Epidermal melanocyte (primary cell): ENCODE data around the gene ZNF615.
"Not testable (repeated sequence)": the region's sequence is repeated elsewhere in the genome, so short reads cannot be mapped to it uniquely, and the experiment has no call there.

Experiments used
- DNase-seq: peaks from one replicate; pipeline ENCODE4 v3.0.0; 2011; ENCODE audit warnings: low spot score; ENCODE audit not compliant: insufficient read length

Gene ZNF615

GRCh38 chr19:52007806-52008557, at the start of gene ZNF615:
ZNF615 (minus strand) TSS chr19:52008211; CDS start chr19:52003711, 4,500 bp downstream.
- DNase-seq = peak; percentile 58

DNA sequence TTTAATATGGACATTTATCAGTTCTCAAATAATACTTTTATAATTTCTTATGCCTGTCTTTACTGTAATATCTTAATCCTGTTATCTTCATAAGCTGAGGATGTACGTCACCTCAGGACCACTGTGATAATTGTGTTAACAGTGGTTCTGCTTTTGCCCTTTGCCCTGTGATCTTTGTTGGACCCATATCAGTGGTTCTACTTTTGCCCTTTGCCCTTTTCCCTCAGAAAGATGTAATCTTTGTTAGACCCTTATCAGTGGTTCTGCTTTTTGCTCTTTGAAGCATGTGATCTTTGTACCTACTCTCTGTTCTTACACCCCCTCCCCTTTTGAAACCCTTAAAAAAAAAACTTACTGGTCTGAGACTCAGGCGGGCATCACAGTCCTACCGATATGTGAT, 48.5 kb upstream of the ZNF615 start:
- not testable (repeated sequence) for DNase-seq

GRCh38 chr19:52051736-52052135, 43.7 kb upstream of the ZNF615 start:
- DNase-seq = not testable (repeated sequence)

- peak; percentile 79 for DNase-seq
Measured at GRCh38 chr19:52048555-52049501, 40.8 kb upstream of the ZNF615 start, which contains the start of gene ZNF432. ZNF432 (minus strand) TSS chr19:52048838; CDS start chr19:52046868, 1,970 bp downstream.

DNA sequence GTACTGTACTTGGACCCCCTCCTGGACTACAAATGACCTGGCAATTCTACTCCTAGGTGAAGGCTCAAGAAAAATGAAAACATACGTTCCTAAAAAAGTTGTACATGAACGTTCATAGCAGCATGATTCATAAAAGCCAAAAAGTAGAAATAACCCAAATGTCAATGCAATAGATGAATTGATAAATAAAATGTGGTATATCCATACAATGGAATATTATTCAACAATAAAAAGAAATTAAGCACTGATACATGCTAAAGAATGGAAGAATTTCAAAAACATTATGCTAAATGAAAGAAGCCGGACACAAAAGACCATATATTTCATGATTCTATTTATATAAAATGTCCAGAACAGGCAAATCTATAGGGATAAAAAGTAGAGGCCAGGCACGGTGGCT, 31.2 kb upstream of the ZNF615 start:
- DNase-seq = no peak

- DNase-seq = no peak
Measured at GRCh38 chr19:52034051-52034728, 26.2 kb upstream of the ZNF615 start.

- DNase-seq = peak; percentile 23
Measured at GRCh38 chr19:52028780-52029123, 20.7 kb upstream of the ZNF615 start.

GRCh38 chr19:52028027-52028779, 20.2 kb upstream of the ZNF615 start, which contains the start of gene ZNF614:
ZNF614 (minus strand) TSS chr19:52028379; CDS start chr19:52025745, 2,634 bp downstream.
- peak; percentile 82 for DNase-seq

GRCh38 chr19:52026255-52026990, 18.4 kb upstream of the ZNF615 start:
- DNase-seq = not testable (repeated sequence)

GRCh38 chr19:52024478-52024877, 16.5 kb upstream of the ZNF615 start:
- DNase-seq = not testable (repeated sequence)

GRCh38 chr19:52022193-52022592, 14.2 kb upstream of the ZNF615 start:
- DNase-seq = no peak

- DNase-seq = no peak
Measured at GRCh38 chr19:52020506-52020905, 12.5 kb upstream of the ZNF615 start.

DNA sequence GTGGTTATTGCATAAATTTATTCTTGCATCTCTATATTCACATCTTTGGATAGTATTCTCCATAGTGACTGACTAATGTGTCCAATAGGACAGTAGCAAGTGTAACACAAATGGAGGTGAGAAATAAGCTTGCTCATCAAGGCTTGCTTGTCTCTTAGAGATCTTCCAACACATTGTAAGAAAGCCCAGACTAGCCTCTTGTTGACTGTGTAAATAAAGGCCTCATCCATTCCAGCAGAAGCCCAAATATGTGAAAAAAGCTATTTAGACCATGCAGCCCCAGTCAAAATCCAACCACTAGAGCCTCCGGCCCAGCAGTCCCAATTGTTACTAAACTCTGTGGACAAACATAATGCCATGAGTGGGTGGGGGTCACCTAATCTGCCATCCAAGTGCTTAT, 2.7 kb upstream of the ZNF615 start:
- no peak for DNase-seq

- DNase-seq = no peak
Measured at GRCh38 chr19:52007451-52007805, 583 bp downstream of the ZNF615 start.

DNA sequence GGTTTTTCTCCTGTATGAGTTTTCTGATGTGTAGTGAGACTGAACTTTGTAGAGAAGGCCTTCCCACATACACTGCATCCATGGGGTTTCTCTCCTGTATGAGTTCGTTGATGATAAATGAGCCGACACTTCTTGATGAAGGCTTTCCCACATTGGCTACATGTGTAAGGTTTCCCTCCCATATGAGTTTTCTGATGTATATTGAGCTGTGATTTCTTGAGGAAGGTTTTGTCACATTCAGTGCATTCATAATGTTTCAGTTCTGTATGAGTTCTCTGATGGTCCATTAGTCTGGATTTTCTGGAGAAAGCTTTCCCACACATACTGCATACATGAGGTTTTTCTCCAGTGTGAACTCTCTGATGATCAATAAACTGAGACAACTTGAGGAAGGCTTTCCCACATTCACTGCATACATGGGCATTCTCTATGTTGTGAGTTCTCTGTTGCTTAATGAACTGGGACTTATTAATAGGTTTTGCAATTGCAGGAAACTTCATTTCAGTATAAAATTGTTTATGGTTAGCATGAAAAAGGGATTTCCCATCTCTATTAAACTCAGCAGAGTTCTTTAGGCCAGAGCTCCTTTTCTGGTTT, 13.9 kb downstream of the ZNF615 start:
- no peak for DNase-seq

DNA sequence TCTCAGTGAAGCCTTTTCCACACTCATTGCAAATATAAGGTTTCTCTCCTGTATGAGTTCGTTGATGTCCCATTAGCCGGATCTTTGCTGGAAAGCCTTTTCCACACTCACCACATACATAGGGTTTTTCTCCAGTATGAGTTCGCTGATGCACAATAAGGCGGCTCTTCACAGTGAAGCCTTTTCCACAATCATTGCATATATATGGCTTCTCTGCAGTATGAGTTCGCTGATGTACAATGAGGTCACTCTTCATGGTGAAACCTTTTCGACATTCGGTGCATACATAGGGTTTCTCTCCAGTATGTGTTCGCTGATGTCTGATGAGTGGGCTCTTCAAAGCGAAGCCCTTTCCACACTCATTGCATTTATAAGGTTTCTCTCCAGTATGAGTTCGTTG, 14.6 kb downstream of the ZNF615 start:
- no peak for DNase-seq

DNA sequence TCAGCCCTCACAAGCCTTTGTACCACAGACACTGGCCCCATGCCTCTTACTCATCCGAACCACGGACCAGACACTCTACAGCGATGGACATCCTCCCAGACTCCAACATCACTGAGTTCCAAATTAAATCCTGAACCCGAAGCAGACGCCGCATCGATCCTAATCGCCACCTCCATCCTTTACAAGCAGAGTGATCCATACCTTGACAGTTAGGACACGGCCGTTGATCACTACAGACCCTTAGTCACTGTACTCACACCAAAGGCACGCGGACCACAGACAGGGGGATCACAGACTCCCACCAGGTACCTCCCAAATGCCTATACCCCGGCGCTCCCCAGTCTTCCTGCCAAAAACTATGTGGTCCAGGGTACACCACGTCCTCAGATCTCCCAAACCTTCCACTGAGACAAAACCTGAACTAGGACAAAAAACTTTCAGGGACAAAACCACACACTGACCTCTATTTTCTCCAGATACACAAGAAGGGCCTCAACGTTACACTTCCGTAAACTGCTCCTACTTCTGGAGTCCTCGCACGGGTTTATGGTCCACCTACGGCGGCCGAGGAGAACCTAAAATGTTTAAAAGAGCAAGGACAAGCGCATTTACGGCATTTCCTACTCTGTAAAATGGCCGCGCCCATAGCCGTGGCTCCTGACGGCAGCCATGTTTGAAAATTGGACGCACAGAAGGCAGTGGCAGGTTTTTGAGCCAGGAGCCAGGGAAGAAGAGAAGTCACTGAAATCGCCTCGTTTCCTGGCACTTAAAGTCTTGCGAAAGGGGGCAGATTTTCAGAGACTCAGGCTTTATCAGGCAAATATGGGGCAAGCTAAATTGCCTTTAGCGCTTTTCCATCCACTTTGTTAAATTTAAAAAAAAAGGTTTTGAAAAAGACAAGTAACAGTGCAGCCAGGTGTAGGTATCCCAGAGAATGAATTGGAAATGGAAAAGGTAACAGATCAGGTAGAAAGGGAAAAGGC, 21.4 kb downstream of the ZNF615 start, which contains the start of gene ZNF350:
Gene ZNF350, minus strand, starts transcription at position 532 of the 983 bp plus-strand sequence. CDS start 12,480 bp downstream, outside the sequence.
- peak; percentile 91 for DNase-seq

DNA sequence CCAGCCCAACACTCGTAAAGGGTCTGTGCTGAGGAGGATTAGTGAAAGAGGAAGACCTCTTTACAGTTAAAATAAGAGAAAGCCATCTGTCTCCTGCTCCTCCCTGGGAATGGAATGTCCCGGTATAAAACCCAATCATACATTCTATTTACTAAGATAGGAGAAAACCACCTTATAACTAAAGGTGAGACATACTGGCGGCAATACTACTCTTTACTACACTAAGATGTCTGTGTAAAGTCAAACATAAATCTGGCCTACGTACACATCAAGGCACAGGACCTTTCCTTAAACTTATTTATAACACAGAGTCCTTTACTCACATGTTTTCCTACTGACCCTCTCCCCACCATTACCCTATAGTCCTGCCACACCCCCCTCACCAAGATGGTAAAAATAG, 24.6 kb downstream of the ZNF615 start:
- DNase-seq = no peak
